Measurements from ENCODE around the gene VANGL1. TPM values are rescaled to one million over a fixed set of nuclear protein-coding genes. Genes with fewer than 3 reads are reported as not detected.
A peak's percentile ranks its signal among the peaks of the same experiment; 100 is the strongest.

VANGL1 gene
- total and polyA plus RNA-seq, 2 of the 13 experiments (the other 11 are each of a cell fraction or from before 2014, with no cell fraction given): 5.3 to 9.4 TPM

DNA sequence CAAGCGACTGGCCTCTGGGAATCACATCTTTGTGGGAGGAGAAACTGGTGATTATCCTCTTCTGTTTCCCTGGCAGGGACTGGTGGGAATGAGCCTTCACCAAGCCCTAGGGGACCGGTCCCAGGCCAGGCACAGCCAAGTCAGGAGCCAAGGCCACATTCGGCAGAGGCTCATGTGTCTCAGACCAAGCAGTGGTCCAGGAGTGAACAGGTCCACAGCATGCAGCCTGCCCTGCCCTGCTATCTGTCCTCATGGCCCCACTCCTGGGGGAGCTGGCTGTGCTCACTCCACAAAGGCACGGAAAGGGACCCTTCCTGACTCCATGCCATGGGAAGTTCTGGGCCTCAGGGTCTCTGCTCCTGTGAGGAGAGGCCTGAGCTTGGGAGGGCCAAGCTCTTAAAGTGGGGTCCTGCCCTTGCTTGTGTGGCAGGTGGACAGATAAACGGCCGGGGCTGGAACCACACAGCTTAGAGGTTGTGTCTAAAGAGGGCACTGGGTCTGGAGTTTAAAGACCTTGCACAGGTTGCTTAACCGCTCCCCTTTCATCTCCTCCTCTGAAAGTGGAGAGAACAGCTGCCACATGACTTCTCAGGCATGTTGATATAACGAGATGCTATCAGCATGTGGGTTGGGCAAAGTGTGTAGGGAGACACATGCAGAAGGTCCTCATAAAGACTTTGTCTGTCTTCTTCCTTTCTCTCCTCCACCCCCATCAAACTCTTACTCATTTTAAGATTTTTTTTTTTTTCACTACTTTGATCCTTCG is 69.3 kb downstream of the VANGL1 start (continued):
- TF ChIP-seq SOX5 (CRISPR knock-in tag; IDR thresholded peaks at IDR 0.05; ENCODE audit: borderline replicate concordance) (peak; percentile 67), ZNF644 (CRISPR knock-in tag; IDR thresholded peaks at IDR 0.05; ENCODE audit: low read depth) (0 out of 2 replicates have a peak, but pooled peaks have one; percentile 27), GATAD2A (CRISPR knock-in tag; IDR thresholded peaks at IDR 0.05) (peak; percentile 63), TGIF2 (CRISPR knock-in tag; IDR thresholded peaks at IDR 0.05) (no peak), THAP9 (CRISPR knock-in tag; IDR thresholded peaks at IDR 0.05; ENCODE audit: borderline replicate concordance) (0 out of 2 replicates have a peak, but pooled peaks have one; percentile 25), NCOA5 (CRISPR knock-in tag; IDR thresholded peaks at IDR 0.05) (no peak), NCOA2 (CRISPR knock-in tag; IDR thresholded peaks at IDR 0.05) (peak; percentile 59; the same call in 1 of the 2 replicates), SP5 (CRISPR knock-in tag; IDR thresholded peaks at IDR 0.05; ENCODE audit: borderline replicate concordance, low read depth) (peak; percentile 87), ZBTB33 (CRISPR knock-in tag; IDR thresholded peaks at IDR 0.05) (0 out of 2 replicates have a peak, but pooled peaks have one; percentile 16), XRCC5 (optimal IDR thresholded peaks at IDR 0.05; ENCODE audit: low read length) (peak; percentile 43), MTA1 (CRISPR knock-in tag; IDR thresholded peaks at IDR 0.05; ENCODE audit: borderline replicate concordance) (peak; percentile 34; the same call in 1 of the 2 replicates), ZNF746 (CRISPR knock-in tag; IDR thresholded peaks at IDR 0.05) (peak; percentile 26; the same call in 1 of the 2 replicates), FOXP1 (IDR thresholded peaks at IDR 0.05) (no peak), FOXP1 (CRISPR knock-in tag; IDR thresholded peaks at IDR 0.05) (peak; percentile 31; the same call in 1 of the 2 replicates), CREM (IDR thresholded peaks at IDR 0.05) (peak; percentile 41; the same call in 1 of the 2 replicates), CREM (CRISPR knock-in tag; IDR thresholded peaks at IDR 0.05) (no peak), RXRB (CRISPR knock-in tag; IDR thresholded peaks at IDR 0.05; ENCODE audit: borderline replicate concordance) (peak; percentile 46; the same call in 1 of the 2 replicates), KLF6 (CRISPR knock-in tag; IDR thresholded peaks at IDR 0.05) (no peak), HNF4G (IDR thresholded peaks at IDR 0.05; ENCODE audit: borderline replicate concordance, low read depth, low read length) (0 out of 2 replicates have a peak, but pooled peaks have one; percentile 50), HNF4G (CRISPR knock-in tag; IDR thresholded peaks at IDR 0.05; ENCODE audit: borderline replicate concordance, low read depth) (no peak)
- TF ChIP-seq, protein P1, sequence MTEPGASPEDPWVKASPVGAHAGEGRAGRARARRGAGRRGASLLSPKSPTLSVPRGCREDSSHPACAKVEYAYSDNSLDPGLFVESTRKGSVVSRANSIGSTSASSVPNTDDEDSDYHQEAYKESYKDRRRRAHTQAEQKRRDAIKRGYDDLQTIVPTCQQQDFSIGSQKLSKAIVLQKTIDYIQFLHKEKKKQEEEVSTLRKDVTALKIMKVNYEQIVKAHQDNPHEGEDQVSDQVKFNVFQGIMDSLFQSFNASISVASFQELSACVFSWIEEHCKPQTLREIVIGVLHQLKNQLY (CRISPR knock-in tag; IDR thresholded peaks at IDR 0.05): peak; percentile 50; the same call in 1 of the 2 replicates
- TF ChIP-seq, protein P2, sequence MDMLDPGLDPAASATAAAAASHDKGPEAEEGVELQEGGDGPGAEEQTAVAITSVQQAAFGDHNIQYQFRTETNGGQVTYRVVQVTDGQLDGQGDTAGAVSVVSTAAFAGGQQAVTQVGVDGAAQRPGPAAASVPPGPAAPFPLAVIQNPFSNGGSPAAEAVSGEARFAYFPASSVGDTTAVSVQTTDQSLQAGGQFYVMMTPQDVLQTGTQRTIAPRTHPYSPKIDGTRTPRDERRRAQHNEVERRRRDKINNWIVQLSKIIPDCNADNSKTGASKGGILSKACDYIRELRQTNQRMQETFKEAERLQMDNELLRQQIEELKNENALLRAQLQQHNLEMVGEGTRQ (IDR thresholded peaks at IDR 0.05; ENCODE audit: low read depth, low read length): peak; percentile 52
- TF ChIP-seq, protein P2 (CRISPR knock-in tag; IDR thresholded peaks at IDR 0.05; ENCODE audit: borderline replicate concordance): peak; percentile 35; the same call in 1 of the 2 replicates
